Measurements from ENCODE around the gene DKC1. TPM values are rescaled to one million over a fixed set of nuclear protein-coding genes. Genes with fewer than 3 reads are reported as not detected.

Gene DKC1
- total and polyA plus RNA-seq, 9 donors = 17.0 to 60.6 (median 34.4) TPM

DNA sequence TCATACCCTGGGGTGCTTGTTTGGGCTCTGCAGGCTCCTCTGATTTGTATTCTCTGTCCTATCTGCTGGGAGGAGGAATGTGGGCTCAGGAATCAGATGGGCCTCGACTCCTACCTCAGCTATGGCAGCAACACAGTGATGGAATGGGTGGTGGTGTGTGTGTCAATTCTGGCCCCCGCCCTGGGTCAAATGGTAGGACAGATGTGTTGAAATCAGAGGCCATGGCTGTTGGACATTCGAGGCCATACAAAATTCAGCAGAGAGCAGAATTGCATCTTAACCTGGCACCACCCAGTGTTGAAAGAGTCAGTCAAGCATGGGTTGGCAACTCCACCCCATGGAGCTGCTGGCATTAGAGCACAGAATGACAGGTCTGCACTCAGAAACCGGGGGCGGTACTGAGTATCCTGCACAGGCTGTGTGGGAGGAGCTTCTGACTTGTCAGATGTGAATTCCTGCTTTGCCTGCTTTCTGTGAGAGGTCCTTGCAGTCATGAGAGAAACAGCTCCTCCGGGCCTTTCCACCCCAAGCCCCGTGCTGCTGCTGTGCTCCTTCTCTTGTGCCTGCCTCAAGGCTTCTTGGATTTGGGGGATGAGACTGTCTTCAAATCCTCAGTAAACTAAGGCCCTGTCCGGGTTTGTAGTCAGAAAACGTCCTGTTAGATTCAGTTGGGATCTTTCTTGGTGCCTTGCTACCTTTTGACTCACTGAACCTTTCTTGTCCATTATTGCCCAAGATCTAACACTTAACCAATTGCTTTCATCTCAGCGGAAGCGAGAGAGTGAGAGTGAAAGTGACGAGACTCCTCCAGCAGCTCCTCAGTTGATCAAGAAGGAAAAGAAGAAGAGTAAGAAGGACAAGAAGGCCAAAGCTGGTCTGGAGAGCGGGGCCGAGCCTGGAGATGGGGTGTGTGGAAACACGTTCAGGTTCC, 13.0 kb downstream of the DKC1 start:
- Histone ChIP-seq H3K36me3 (no peaks in the 10 kb centered on the region), H3K27ac (no peak overlapping the region), H3K4me1 (ENCODE audit: insufficient read depth) (no peaks in the 10 kb centered on the region), H3K27me3 (no peaks in the 10 kb centered on the region), H3K9me3 (no peaks in the 10 kb centered on the region), H3K4me3 (no peak overlapping the region)
- intact Hi-C loops (cut with DNase I) = no loop called here
- DNase-seq = no peak
- TF ChIP-seq, protein P1, sequence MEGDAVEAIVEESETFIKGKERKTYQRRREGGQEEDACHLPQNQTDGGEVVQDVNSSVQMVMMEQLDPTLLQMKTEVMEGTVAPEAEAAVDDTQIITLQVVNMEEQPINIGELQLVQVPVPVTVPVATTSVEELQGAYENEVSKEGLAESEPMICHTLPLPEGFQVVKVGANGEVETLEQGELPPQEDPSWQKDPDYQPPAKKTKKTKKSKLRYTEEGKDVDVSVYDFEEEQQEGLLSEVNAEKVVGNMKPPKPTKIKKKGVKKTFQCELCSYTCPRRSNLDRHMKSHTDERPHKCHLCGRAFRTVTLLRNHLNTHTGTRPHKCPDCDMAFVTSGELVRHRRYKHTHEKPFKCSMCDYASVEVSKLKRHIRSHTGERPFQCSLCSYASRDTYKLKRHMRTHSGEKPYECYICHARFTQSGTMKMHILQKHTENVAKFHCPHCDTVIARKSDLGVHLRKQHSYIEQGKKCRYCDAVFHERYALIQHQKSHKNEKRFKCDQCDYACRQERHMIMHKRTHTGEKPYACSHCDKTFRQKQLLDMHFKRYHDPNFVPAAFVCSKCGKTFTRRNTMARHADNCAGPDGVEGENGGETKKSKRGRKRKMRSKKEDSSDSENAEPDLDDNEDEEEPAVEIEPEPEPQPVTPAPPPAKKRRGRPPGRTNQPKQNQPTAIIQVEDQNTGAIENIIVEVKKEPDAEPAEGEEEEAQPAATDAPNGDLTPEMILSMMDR (IDR thresholded peaks at IDR 0.05) = no peak
- TF ChIP-seq POLR2A (IDR thresholded peaks at IDR 0.05) = no peak
- no peak for TF ChIP-seq EP300 (IDR thresholded peaks at IDR 0.05)
- 69 to 71% (median 69%) methylated on average over 14 to 15 of the region's 15 CpGs for WGBS, 3 donors

DNA sequence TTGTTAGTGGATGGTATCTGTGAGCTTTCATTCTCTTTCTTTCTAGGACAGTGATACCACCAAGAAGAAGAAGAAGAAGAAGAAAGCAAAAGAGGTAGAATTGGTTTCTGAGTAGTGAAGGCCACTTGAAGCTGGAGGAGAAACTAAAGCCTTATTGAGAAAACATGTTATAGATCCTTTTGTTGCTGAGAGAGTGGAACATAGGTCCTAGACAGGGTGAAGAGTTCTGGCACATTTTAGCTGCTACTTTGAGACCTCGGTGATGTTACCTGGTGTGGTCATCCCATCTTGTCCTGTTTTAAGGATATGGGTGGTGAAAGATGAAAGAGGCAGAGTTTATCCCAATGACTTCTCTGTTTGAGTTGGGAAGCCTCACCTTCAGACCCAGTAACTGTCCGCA, 14.1 kb downstream of the DKC1 start:
- Histone ChIP-seq H3K36me3 (no peaks in the 10 kb centered on the region), H3K4me1 (ENCODE audit: insufficient read depth) (no peaks in the 10 kb centered on the region), H3K27ac (no peak overlapping the region), H3K27me3 (no peaks in the 10 kb centered on the region), H3K4me3 (no peak overlapping the region), H3K9me3 (no peaks in the 10 kb centered on the region)
- DNase-seq = no peak
- TF ChIP-seq, protein P1 (IDR thresholded peaks at IDR 0.05) = no peak
- TF ChIP-seq POLR2A (IDR thresholded peaks at IDR 0.05) (no peak), EP300 (IDR thresholded peaks at IDR 0.05) (no peak)
- 68 to 88% (median 70%) methylated on average over 2 of the region's 2 CpGs for WGBS, 3 donors
- intact Hi-C loops (cut with DNase I) = no loop called here

GRCh38 chrX:154779261-154779660, 16.6 kb downstream of the DKC1 start:
- H3K9me3 ChIP-seq = no peaks in the 10 kb centered on the region
- intact Hi-C loops (cut with DNase I) = no loop called here
- H3K4me1 ChIP-seq (ENCODE audit: insufficient read depth) = no peaks in the 10 kb centered on the region
- no peaks in the 10 kb centered on the region for H3K27me3 ChIP-seq
- TF ChIP-seq POLR2A (IDR thresholded peaks at IDR 0.05) (no peak), EP300 (IDR thresholded peaks at IDR 0.05) (no peak)
- TF ChIP-seq, protein P1 (IDR thresholded peaks at IDR 0.05) = no peak
- H3K36me3 ChIP-seq = no peaks in the 10 kb centered on the region
- no peak overlapping the region for H3K27ac ChIP-seq
- H3K4me3 ChIP-seq = no peak overlapping the region
- WGBS, 3 donors = 88 to 93% (median 91%) methylated on average over 4 of the region's 4 CpGs
- DNase-seq = no peak

DNA sequence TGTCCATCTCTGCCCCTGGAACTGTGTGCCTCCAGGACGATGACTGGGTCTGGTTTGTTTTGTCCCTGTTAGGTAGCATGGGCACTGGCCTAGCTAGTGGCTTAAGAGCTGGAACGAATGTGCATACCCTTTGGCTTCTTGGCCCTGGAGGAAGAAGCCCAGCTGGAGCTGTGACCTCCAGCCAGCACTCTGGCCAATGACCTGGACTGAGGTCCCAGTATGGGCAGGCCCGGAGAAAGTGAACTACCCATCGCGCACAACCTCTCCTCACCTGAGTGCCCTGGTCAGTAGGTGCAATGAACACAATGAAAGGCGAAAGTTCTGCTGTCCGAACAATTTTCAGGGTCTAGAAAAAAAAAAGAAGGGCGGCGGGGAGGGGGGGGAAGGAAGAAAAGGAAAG, 18.3 kb downstream of the DKC1 start:
- no peak for TF ChIP-seq EP300 (IDR thresholded peaks at IDR 0.05)
- Histone ChIP-seq H3K9me3 (no peaks in the 10 kb centered on the region), H3K27me3 (no peaks in the 10 kb centered on the region), H3K36me3 (no peaks in the 10 kb centered on the region), H3K4me3 (no peak overlapping the region), H3K27ac (no peak overlapping the region), H3K4me1 (ENCODE audit: insufficient read depth) (no peaks in the 10 kb centered on the region)
- WGBS, 3 donors = 82 to 90% (median 89%) methylated on average over 9 of the region's 9 CpGs
- DNase-seq = no peak
- intact Hi-C loops (cut with DNase I) = no loop called here
